AML-193 (cell line): Measurements from ENCODE around the gene RBM20.
A peak's percentile ranks its signal among the peaks of the same experiment; 100 is the strongest.

Experiments
- DNase-seq, 2 experiments: peaks; one replicate each; lab custom pipeline; 2025; lab: John Stamatoyannopoulos, UW

Gene RBM20

GRCh38 chr10:110737886-110738634, 93.9 kb downstream of the RBM20 start:
- DNase-seq = no peak

- DNase-seq = no peak
Observed at GRCh38 chr10:110739811-110740271, 95.7 kb downstream of the RBM20 start.

- no peak for DNase-seq
Observed at GRCh38 chr10:110742801-110743200, 98.7 kb downstream of the RBM20 start.

DNA sequence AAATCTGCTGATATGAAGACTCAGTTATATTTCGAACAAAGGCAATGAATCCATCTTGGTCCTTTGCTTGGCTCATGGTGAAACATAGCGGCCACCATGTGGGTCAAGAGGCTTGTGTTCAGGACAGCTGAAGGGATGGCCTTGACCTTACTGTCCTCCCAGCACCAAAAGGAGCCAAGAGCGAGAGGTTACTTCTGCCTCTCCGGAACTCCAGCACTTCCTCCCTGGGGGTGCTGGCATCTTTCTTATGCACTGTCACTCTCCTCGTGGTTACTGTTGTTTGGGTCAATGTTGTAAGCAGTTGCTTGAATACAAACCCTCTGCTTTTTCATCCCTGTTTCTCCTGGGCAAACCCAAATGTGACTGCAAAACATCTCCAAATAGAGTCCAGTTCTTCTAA, 100.6 kb downstream of the RBM20 start:
- DNase-seq = peak; percentile 7 to 33

- peak; percentile 75 to 77 for DNase-seq
Observed at GRCh38 chr10:110746254-110746826, 102.2 kb downstream of the RBM20 start.

DNA sequence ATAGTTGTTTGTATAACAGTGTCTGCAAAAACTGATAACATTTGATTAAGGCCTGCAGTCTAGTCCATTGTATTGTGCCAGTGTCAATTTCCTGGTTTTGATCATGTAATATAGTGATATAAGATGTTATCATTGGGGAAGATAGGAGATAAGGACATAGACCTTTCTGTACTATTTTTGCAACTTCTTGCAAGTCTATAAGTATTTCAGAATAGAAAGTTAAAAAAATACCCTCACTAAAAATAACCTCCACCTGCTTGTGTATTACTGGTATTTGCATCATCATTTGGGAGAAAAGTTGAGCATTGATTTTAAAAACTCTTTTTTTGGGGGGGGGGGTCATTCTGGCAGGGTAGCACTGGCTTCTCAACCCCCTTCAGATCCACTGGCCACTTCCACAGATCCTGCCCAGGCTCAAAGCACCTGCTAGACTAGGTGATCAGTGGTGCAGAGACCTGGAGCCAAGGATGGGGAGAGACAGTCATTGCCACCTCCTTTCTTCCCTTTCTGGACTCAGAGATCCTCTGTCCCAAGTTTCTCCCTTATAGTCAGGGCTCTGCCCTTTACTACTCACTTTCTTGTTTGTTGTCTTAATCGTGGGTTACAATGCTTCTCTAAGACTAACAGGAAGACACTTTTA, 103.0 kb downstream of the RBM20 start:
- DNase-seq = no peak

GRCh38 chr10:110747609-110748464, 103.7 kb downstream of the RBM20 start:
- no peak for DNase-seq

- DNase-seq = no peak
Observed at GRCh38 chr10:110748970-110749369, 104.8 kb downstream of the RBM20 start.

DNA sequence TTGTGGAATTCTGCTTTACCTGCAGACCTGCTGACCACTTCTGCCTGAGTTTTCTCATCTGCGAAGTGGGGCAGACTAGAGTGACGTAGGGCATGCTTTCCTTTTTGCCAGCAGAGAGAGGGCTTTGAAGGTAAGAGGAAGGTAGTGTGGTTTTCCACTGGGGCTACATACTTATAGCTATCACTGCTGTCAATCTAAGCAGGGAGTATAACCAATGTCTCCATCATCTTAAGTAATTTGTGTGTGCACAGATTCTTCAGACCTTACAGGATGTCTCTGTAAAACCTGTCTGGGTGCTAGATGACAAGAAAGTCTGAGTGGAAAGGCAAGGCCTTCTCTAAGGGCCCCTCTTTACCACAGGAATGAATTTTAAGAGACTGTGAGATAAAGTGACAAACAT, 106.8 kb downstream of the RBM20 start:
- no peak for DNase-seq

GRCh38 chr10:110751850-110752249, 107.7 kb downstream of the RBM20 start:
- DNase-seq = no peak

DNA sequence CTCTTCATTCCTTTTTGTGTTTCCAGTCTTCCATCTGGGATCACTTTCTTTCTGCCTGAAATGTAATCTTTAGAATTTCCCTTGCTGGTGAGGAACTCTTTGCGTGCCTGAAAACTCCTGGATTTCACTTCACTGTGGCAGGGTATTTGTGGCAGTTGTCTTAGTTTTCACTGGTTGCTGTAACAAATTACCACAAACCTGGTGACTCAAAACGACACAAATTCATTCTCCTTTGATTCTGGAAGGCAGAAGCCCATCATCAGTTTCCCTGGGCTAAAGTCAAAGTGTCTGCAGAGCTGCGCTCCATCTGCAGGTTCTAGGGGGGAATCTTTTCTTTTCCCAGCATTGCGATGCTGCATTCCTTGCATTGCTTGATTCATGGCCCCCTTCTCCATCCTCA, 109.3 kb downstream of the RBM20 start:
- no peak for DNase-seq

GRCh38 chr10:110754375-110755105, 110.4 kb downstream of the RBM20 start:
- DNase-seq = no peak

- no peak for DNase-seq
Observed at GRCh38 chr10:110755781-110756180, 111.6 kb downstream of the RBM20 start.

GRCh38 chr10:110756876-110757275, 112.7 kb downstream of the RBM20 start:
- DNase-seq = no peak

DNA sequence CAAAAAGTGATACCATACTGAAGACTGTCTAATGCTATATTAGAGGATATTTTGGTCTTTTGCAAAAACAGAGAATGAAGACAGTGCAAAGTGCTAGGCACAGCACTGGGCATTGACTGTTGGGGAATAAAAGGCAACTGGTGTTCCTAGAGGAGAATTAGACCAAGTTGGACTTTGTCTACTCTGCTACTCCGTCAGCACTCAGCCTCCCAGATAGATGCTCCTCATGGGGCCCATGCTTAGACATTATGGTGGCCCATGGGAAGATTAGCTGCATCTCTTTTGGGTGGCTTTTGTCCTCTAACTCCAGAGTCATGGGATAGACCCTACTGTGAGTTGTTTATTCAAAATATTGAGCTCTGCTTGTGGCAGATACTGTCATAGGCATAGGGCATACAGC, 113.5 kb downstream of the RBM20 start:
- no peak for DNase-seq

GRCh38 chr10:110758128-110758765, 114.1 kb downstream of the RBM20 start:
- no peak for DNase-seq

- DNase-seq = no peak
Observed at GRCh38 chr10:110758898-110759297, 114.8 kb downstream of the RBM20 start.

DNA sequence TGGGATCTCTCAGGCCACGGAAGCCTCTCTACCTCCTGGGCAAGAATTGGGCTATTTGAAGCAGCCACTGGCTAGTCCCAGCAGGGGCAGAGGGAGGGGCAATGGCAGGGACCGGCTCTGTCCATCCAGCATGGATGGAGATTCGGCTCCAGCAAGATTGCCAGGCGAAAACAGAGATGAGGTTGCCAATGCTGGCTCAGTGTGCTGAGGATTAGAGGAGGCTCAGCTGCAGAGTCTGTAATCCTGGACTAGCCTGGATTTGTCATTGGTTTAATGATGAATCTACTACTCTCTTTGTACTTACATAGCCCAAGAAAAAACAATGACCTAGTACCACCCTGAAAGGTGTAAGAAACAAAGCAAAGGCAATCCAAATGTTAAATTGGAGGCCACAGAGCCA, 115.4 kb downstream of the RBM20 start:
- DNase-seq = no peak

GRCh38 chr10:110762109-110762848, 118.1 kb downstream of the RBM20 start:
- no peak for DNase-seq

DNA sequence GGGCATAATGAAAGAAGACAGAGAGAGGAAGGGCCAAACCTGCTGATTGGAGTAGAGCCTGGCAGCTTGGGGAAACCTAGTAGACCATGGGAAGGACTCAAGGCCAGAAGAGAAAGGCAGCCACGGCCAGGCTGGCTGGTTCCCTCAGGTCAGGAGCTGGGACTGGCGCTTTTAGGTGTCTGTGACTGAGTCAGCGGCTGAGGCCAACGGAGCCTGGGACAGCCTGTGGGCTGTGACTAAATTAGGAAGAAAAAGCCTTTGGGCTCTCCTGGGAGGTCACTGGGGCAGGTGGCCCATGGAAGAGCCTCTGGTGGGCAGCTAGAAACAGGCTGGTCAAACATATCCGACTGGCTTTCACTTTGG, 118.7 kb downstream of the RBM20 start:
- DNase-seq = no peak

DNA sequence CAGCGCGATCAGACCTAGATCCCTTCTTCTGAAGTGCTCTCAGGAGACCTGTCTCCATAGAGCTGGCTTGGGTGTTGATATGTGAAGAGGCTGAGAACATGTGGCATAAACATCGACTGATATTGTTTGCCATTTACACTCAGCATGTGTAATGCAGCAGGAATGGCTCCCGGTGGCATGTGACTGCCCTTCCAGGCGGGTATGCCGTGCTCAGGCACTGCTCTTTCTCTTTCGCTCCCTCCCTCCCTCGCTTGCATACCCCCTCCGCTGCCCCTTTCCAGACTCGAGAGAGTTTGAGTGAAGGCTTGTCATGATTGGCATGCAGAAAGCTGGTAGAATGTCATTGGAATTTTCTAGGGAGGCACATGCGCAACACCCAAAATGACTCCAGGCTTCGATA, 120.2 kb downstream of the RBM20 start:
- no peak for DNase-seq
